ENCODE results near the gene AR.
"Not testable (repeated sequence)": the region's sequence is repeated elsewhere in the genome, so short reads cannot be mapped to it uniquely, and the experiment has no call there.

AR gene

GRCh38 chrX:67570839-67571238, 27.0 kb downstream of the AR start:
- no peak for DNase-seq

- DNase-seq, result no peak
Observed at GRCh38 chrX:67574696-67575095, 30.9 kb downstream of the AR start.

GRCh38 chrX:67582436-67582835, 38.6 kb downstream of the AR start:
- no peak for DNase-seq

GRCh38 chrX:67583171-67583570, 39.4 kb downstream of the AR start:
- DNase-seq, result no peak

GRCh38 chrX:67585401-67585800, 41.6 kb downstream of the AR start:
- DNase-seq, result no peak

- DNase-seq, result no peak
Observed at GRCh38 chrX:67587946-67588624, 44.3 kb downstream of the AR start.

- no peak for DNase-seq
Observed at GRCh38 chrX:67596839-67597790, 53.3 kb downstream of the AR start.

- DNase-seq, result no peak
Observed at GRCh38 chrX:67599532-67599931, 55.7 kb downstream of the AR start.

GRCh38 chrX:67601771-67602170, 58.0 kb downstream of the AR start:
- no peak for DNase-seq

GRCh38 chrX:67604979-67605703, 61.3 kb downstream of the AR start:
- DNase-seq, result no peak

GRCh38 chrX:67607466-67607865, 63.6 kb downstream of the AR start:
- no peak for DNase-seq

- DNase-seq, result no peak
Observed at GRCh38 chrX:67610282-67610681, 66.5 kb downstream of the AR start.

- DNase-seq, result no peak
Observed at GRCh38 chrX:67612231-67612630, 68.4 kb downstream of the AR start.

- no peak for DNase-seq
Observed at GRCh38 chrX:67613366-67613765, 69.5 kb downstream of the AR start.

GRCh38 chrX:67613996-67614395, 70.2 kb downstream of the AR start:
- DNase-seq, result no peak

GRCh38 chrX:67614423-67614822, 70.6 kb downstream of the AR start:
- no peak for DNase-seq

GRCh38 chrX:67619253-67619652, 75.4 kb downstream of the AR start:
- no peak for DNase-seq

- DNase-seq, result no peak
Observed at GRCh38 chrX:67622053-67622585, 78.3 kb downstream of the AR start.

- DNase-seq, result no peak
Observed at GRCh38 chrX:67624325-67624724, 80.5 kb downstream of the AR start.

- no peak for DNase-seq
Observed at GRCh38 chrX:67635424-67635823, 91.6 kb downstream of the AR start.

GRCh38 chrX:67636532-67636931, 92.7 kb downstream of the AR start:
- DNase-seq, result no peak

- DNase-seq, result not testable (repeated sequence)
Observed at GRCh38 chrX:67637293-67637692, 93.5 kb downstream of the AR start.

- DNase-seq, result no peak
Observed at GRCh38 chrX:67648361-67648760, 104.5 kb downstream of the AR start.

Measured in 8988T (cell line).